Left ventricle myocardium inferior (tissue), 1 donor: ENCODE results near the gene OR7C1. TPM values are rescaled to one million over a fixed set of nuclear protein-coding genes. Genes with fewer than 3 reads are reported as not detected.
"Not testable (repeated sequence)": the region's sequence is repeated elsewhere in the genome, so short reads cannot be mapped to it uniquely, and the experiment has no call there.

ENCODE experiments used
- DNase-seq: peaks from one replicate; pipeline ENCODE4 v3.0.0-alpha.2; 2020
- H3K27ac ChIP-seq: fragments of 200-600 bp; replicated peaks from 2 replicates; pipeline ENCODE4 v1.8.0; 2021
- H3K27me3 ChIP-seq: fragments of 200-600 bp; 2 replicates; pipeline ENCODE4 v1.8.0; 2021; ENCODE audit warnings: low read depth
- H3K36me3 ChIP-seq: fragments of 200-600 bp; 2 replicates; pipeline ENCODE4 v1.8.0; 2021
- H3K4me1 ChIP-seq: fragments of 200-600 bp; 2 replicates; pipeline ENCODE4 v1.8.0; 2021
- H3K4me3 ChIP-seq: fragments of 200-600 bp; 2 replicates; pipeline ENCODE4 v1.8.0; 2021; ENCODE audit warnings: mild to moderate bottlenecking, moderate library complexity
- H3K9me3 ChIP-seq: fragments of 200-600 bp; replicated peaks from 2 replicates; pipeline ENCODE4 v1.8.0; 2021
- intact Hi-C: fragments of 100-400 bp; cut with micrococcal nuclease; formaldehyde crosslinking; loops from one replicate; pipeline ENCODE4 v1.11.0; 2022
- total RNA-seq: library from RNA; stranded (reverse); fragmentation: NEBNext Ultra II Directional; extraction: Animal tissue kit (Norgen Biotek cat#: 25700); gene quantifications from one replicate; pipeline ENCODE4 v1.2.1, GENCODE V29; 2021
- TF ChIP-seq, protein P1 (sequence below): fragments of 200-600 bp; IDR thresholded peaks from 2 replicates; pipeline ENCODE4 v1.8.0; 2021; ENCODE audit warnings: antibody characterized with exemption, mild to moderate bottlenecking, borderline replicate concordance
- donor health status: DM: no; HTN: yes; CAD: no; lungs with severe emphysema.

Gene OR7C1
- total RNA-seq, 1 donor from 2014 or later, result not detected

DNA sequence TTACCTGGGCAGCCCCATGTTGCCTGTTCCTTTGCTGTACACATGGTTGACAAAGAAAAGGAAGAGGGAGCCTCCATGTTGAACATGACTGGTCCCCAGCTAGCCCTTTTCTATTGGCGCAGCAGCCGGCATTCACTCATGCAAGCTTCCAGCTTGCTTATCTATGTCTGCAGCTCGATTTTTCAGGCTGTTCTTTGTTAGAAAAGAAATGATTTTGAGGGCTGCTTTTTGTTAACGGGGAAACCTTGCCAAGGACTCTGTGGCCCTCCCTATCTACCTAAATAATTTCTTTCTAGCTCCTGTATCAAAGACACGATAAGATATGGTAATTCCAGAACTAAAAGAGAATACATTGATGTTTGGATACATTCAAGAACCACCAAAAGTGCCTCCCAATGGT is 36.2 kb downstream of the OR7C1 start:
- Histone ChIP-seq H3K27me3 (peaks cover 15% of the 10 kb centered on the region), H3K4me1 (no peaks in the 10 kb centered on the region), H3K9me3 (no peaks in the 10 kb centered on the region), H3K27ac (no peak overlapping the region), H3K4me3 (no peak overlapping the region), H3K36me3 (no peaks in the 10 kb centered on the region)
- DNase-seq, result no peak
- intact Hi-C loops, result no loop called here
- TF ChIP-seq, protein P1, sequence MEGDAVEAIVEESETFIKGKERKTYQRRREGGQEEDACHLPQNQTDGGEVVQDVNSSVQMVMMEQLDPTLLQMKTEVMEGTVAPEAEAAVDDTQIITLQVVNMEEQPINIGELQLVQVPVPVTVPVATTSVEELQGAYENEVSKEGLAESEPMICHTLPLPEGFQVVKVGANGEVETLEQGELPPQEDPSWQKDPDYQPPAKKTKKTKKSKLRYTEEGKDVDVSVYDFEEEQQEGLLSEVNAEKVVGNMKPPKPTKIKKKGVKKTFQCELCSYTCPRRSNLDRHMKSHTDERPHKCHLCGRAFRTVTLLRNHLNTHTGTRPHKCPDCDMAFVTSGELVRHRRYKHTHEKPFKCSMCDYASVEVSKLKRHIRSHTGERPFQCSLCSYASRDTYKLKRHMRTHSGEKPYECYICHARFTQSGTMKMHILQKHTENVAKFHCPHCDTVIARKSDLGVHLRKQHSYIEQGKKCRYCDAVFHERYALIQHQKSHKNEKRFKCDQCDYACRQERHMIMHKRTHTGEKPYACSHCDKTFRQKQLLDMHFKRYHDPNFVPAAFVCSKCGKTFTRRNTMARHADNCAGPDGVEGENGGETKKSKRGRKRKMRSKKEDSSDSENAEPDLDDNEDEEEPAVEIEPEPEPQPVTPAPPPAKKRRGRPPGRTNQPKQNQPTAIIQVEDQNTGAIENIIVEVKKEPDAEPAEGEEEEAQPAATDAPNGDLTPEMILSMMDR, result no peak

DNA sequence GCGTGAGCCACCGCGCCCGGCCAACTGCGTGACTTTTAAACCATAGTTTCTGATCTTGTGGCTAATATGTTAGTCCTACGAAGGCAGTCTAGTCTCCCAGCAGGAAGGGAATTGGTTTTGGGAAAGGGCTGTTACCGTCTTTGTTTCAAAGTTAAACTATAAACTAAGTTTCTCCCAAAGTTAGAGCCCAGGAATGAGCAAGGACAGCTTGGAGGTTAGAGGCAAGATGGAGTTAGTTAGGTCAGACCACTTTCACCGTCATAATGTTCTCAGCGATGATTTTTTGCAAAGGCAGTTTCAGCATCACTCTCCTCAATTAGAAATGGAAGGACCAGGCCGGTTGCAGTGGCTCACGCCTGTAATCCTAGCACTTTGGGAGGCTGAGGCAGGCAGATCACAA is 39.0 kb downstream of the OR7C1 start:
- H3K4me3 ChIP-seq, result no peak overlapping the region
- H3K36me3 ChIP-seq, result no peaks in the 10 kb centered on the region
- TF ChIP-seq, protein P1, result no peak
- no peak overlapping the region for H3K27ac ChIP-seq
- peaks cover 15% of the 10 kb centered on the region for H3K27me3 ChIP-seq
- DNase-seq, result no peak
- intact Hi-C loops, result no loop called here
- no peaks in the 10 kb centered on the region for H3K4me1 ChIP-seq
- H3K9me3 ChIP-seq, result peaks cover 8% of the 10 kb centered on the region

DNA sequence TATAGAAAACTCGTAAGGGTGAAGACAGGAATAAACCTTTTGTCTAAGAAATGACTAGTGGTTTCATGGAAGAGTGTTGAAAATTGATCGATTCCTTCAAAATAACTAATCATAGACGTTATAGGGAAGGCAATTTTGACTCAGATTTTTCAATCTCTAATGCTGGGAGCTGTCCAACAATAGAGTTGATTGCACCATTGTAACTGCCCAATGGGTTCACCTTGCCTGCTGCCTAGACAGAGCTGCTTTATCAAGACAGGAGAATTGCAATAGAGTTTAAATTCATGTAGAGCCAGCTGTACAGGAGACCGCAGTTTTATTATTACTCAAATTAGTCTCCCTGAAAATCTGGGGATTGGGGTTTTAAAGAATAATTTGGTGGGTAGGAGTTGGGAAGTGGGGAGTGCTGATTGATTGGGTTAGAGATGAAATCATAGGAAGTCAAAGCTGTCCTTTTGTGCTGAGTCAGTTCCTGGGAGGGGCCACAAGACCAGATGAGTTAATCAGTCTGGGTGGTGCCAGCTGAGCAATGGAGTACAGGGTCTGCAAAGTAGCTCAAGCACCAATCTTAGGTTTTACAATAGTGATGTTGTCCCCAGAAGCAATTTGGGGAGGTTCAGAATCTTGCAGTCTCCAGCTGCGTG is 39.8 kb downstream of the OR7C1 start:
- no peak for DNase-seq
- H3K36me3 ChIP-seq, result no peaks in the 10 kb centered on the region
- TF ChIP-seq, protein P1, result no peak
- no peaks in the 10 kb centered on the region for H3K4me1 ChIP-seq
- H3K4me3 ChIP-seq, result no peak overlapping the region
- intact Hi-C loops, result no loop called here
- H3K27ac ChIP-seq, result no peak overlapping the region
- peaks cover 8% of the 10 kb centered on the region for H3K9me3 ChIP-seq
- peaks cover 15% of the 10 kb centered on the region for H3K27me3 ChIP-seq

DNA sequence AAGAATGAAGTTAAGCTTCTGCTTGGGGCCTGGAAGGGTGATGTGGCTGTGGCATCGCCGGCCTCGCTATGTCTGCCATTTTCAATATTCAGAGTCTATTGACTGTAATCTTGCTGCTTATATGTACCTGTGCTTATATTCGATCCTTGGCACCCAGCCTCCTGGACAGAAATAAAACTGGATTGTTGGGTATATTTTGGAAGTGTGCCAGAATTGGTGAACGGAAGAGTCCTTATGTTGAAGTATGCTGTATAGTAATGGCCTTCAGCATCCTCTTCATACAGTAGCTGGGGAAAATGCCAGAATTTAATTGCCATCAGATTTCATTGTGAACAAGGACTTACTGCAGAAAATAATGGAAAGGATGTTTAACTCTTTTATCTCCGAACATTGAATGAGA is 42.7 kb downstream of the OR7C1 start:
- H3K4me1 ChIP-seq, intact Hi-C loops, DNase-seq, H3K4me3 ChIP-seq, H3K36me3 ChIP-seq, H3K27ac ChIP-seq: not testable (repeated sequence)
- H3K27me3 ChIP-seq, result peaks cover 18% of the 10 kb centered on the region
- peaks cover 22% of the 10 kb centered on the region for H3K9me3 ChIP-seq

GRCh38 chr19:14786421-14786851 is 48.5 kb downstream of the OR7C1 start:
- no peak overlapping the region for H3K4me3 ChIP-seq
- peaks cover 54% of the 10 kb centered on the region for H3K27me3 ChIP-seq
- no peaks in the 10 kb centered on the region for H3K36me3 ChIP-seq
- H3K27ac ChIP-seq, result no peak overlapping the region
- TF ChIP-seq, protein P1, result peak; percentile 62
- no peaks in the 10 kb centered on the region for H3K4me1 ChIP-seq
- DNase-seq, result no peak
- intact Hi-C loops, result no loop called here
- peaks cover 15% of the 10 kb centered on the region for H3K9me3 ChIP-seq

GRCh38 chr19:14785102-14785793 is 49.7 kb downstream of the OR7C1 start:
- intact Hi-C loops, H3K4me3 ChIP-seq, H3K36me3 ChIP-seq, H3K4me1 ChIP-seq, H3K27ac ChIP-seq: not testable (repeated sequence)
- peak; percentile 27 for DNase-seq
- H3K27me3 ChIP-seq, result peaks cover 62% of the 10 kb centered on the region
- H3K9me3 ChIP-seq, result peaks cover 15% of the 10 kb centered on the region

GRCh38 chr19:14784730-14785101 is 50.3 kb downstream of the OR7C1 start:
- H3K36me3 ChIP-seq, intact Hi-C loops, H3K4me3 ChIP-seq, H3K4me1 ChIP-seq, H3K27ac ChIP-seq: not testable (repeated sequence)
- Histone ChIP-seq H3K27me3 (peaks cover 65% of the 10 kb centered on the region), H3K9me3 (peaks cover 15% of the 10 kb centered on the region)
- DNase-seq, result peak; percentile 64

- H3K4me1 ChIP-seq, H3K27ac ChIP-seq, intact Hi-C loops, DNase-seq, H3K4me3 ChIP-seq, H3K36me3 ChIP-seq: not testable (repeated sequence)
- Histone ChIP-seq H3K9me3 (peaks cover 14% of the 10 kb centered on the region), H3K27me3 (peaks cover 76% of the 10 kb centered on the region)
These were observed 51.5 kb downstream of the OR7C1 start for GRCh38 chr19:14783410-14783998.
